H9 (cell line): ENCODE results near the gene TSPAN1. TPM values are rescaled to one million over a fixed set of nuclear protein-coding genes. Genes with fewer than 3 reads are reported as not detected.

Experiments
- DNase-seq: peaks from one replicate; pipeline ENCODE4 v3.0.0-alpha.2; 2017
- H2AFZ ChIP-seq: one replicate; pipeline ENCODE4 v1.6.1; 2013; ENCODE audit warnings: mild to moderate bottlenecking, low read length, control low read depth, moderate library complexity
- H2AK5ac ChIP-seq: 2 replicates; pipeline ENCODE4 v1.6.1; 2013; ENCODE audit warnings: low read length, control low read depth, mixed read lengths; ENCODE audit not compliant: insufficient read length
- H2BK120ac ChIP-seq: one replicate; pipeline ENCODE4 v1.6.1; 2013; ENCODE audit warnings: low read depth, mild to moderate bottlenecking, low read length, control low read depth, inconsistent platforms; ENCODE audit not compliant: poor library complexity, severe bottlenecking
- H2BK12ac ChIP-seq: 2 replicates; pipeline ENCODE4 v1.6.1; 2013; ENCODE audit warnings: low read length, control low read depth, mixed read lengths, low read depth; ENCODE audit not compliant: insufficient read length
- H2BK15ac ChIP-seq: 2 replicates; pipeline ENCODE4 v1.6.1; 2013; ENCODE audit warnings: low read depth, low read length, control low read depth
- H2BK20ac ChIP-seq: one replicate; pipeline ENCODE4 v1.6.1; 2013; ENCODE audit warnings: low read depth, mild to moderate bottlenecking, low read length, control low read depth, inconsistent platforms; ENCODE audit not compliant: poor library complexity, severe bottlenecking
- H2BK5ac ChIP-seq: 2 replicates; pipeline ENCODE4 v1.6.1; 2013; ENCODE audit warnings: low read length, control low read depth, mixed read lengths; ENCODE audit not compliant: insufficient read length
- H3K14ac ChIP-seq: 2 replicates; pipeline ENCODE4 v1.6.1; 2013; ENCODE audit warnings: low read length, control low read depth; ENCODE audit not compliant: insufficient read depth
- H3K18ac ChIP-seq: 2 replicates; pipeline ENCODE4 v1.6.1; 2013; ENCODE audit warnings: low read depth, mild to moderate bottlenecking, mixed read lengths, low read length, control low read depth; ENCODE audit not compliant: insufficient read length
- H3K23ac ChIP-seq: 2 replicates; pipeline ENCODE4 v1.6.1; 2013; ENCODE audit warnings: low read length, control low read depth, mixed read lengths, low read depth; ENCODE audit not compliant: insufficient read length
- H3K23me2 ChIP-seq: 2 replicates; pipeline ENCODE4 v1.6.1; 2013; ENCODE audit warnings: low read depth, mild to moderate bottlenecking, mixed read lengths, low read length, control low read depth; ENCODE audit not compliant: insufficient read length, poor library complexity, severe bottlenecking
- H3K27ac ChIP-seq: 2 replicates; pipeline ENCODE4 v1.5.1; 2013; ENCODE audit warnings: low read length, control low read depth, mixed read lengths, low read depth; ENCODE audit not compliant: insufficient read length
- H3K27me3 ChIP-seq: 2 replicates; pipeline ENCODE4 v1.6.1; 2013; ENCODE audit warnings: low read length, control low read depth, inconsistent platforms; ENCODE audit not compliant: insufficient read depth
- H3K4ac ChIP-seq: 2 replicates; pipeline ENCODE4 v1.6.1; 2013; ENCODE audit warnings: low read depth, mild to moderate bottlenecking, control low read depth, inconsistent platforms, low read length, moderate library complexity
- H3K4me1 ChIP-seq: 2 replicates; pipeline ENCODE4 v1.6.1; 2013; ENCODE audit warnings: low read length, control low read depth, inconsistent platforms; ENCODE audit not compliant: insufficient read depth
- H3K4me2 ChIP-seq: 2 replicates; pipeline ENCODE4 v1.6.1; 2013; ENCODE audit warnings: low read length, control low read depth, mixed read lengths; ENCODE audit not compliant: insufficient read length, insufficient read depth
- H3K56ac ChIP-seq: 2 replicates; pipeline ENCODE4 v1.6.1; 2013; ENCODE audit warnings: low read depth, mild to moderate bottlenecking, mixed read lengths, low read length, control low read depth; ENCODE audit not compliant: insufficient read length
- H3K79me1 ChIP-seq: 2 replicates; pipeline ENCODE4 v1.6.1; 2013; ENCODE audit warnings: low read depth, mild to moderate bottlenecking, moderate library complexity, low read length, control low read depth, inconsistent platforms; ENCODE audit not compliant: insufficient read depth, poor library complexity, severe bottlenecking
- H3K79me2 ChIP-seq: 2 replicates; pipeline ENCODE4 v1.6.1; 2013; ENCODE audit warnings: low read length, control low read depth, inconsistent platforms; ENCODE audit not compliant: insufficient read depth
- H3K9ac ChIP-seq: 2 replicates; pipeline ENCODE4 v1.6.1; 2013; ENCODE audit warnings: low read length, control low read depth, mixed read lengths; ENCODE audit not compliant: insufficient read length; ENCODE audit errors: extremely low read depth
- H3K9me3 ChIP-seq: one replicate; pipeline ENCODE4 v1.6.1; 2013; ENCODE audit warnings: low read depth, low read length, inconsistent platforms; ENCODE audit not compliant: control insufficient read depth
- H3T11ph ChIP-seq: one replicate; pipeline ENCODE4 v1.6.1; 2013; ENCODE audit warnings: mild to moderate bottlenecking, low read length, control low read depth, inconsistent platforms
- H4K20me1 ChIP-seq: one replicate; pipeline ENCODE4 v1.6.1; 2013; ENCODE audit not compliant: control insufficient read depth, insufficient read length, insufficient read depth
- H4K5ac ChIP-seq: 2 replicates; pipeline ENCODE4 v1.6.1; 2013; ENCODE audit warnings: low read depth, mild to moderate bottlenecking, mixed read lengths, low read length, control low read depth; ENCODE audit not compliant: insufficient read length
- H4K8ac ChIP-seq: replicated peaks from 2 replicates; pipeline ENCODE4 v1.6.1; 2013; ENCODE audit warnings: low read length, control low read depth, mixed read lengths, low read depth; ENCODE audit not compliant: insufficient read length
- H4K91ac ChIP-seq: 2 replicates; pipeline ENCODE4 v1.6.1; 2013; ENCODE audit warnings: low read depth, mild to moderate bottlenecking, moderate library complexity, mixed read lengths, low read length, control low read depth; ENCODE audit not compliant: insufficient read length
- H3K27ac Mint-ChIP-seq, 3 experiments: 2 replicates in 2 of 3; 3 replicates in 1 of 3; pipeline ENCODE4 v1.8.0; 2020 to 2021; ENCODE audit warnings: mixed read lengths in 3 of 3, mild to moderate bottlenecking in 1 of 3, moderate library complexity in 1 of 3
- H3K27me3 Mint-ChIP-seq: 2 replicates; pipeline ENCODE4 v1.8.0; 2021; ENCODE audit warnings: low read depth, mild to moderate bottlenecking, moderate library complexity, mixed read lengths
- H3K36me3 Mint-ChIP-seq, 3 experiments: 2 replicates in 2 of 3; 3 replicates in 1 of 3; pipeline ENCODE4 v1.8.0; 2020 to 2021; ENCODE audit warnings: low read depth in 3 of 3, mixed read lengths in 3 of 3; ENCODE audit not compliant: insufficient read depth in 1 of 3
- H3K4me1 Mint-ChIP-seq, 2 experiments: 2 replicates each; pipeline ENCODE4 v1.8.0; 2020; ENCODE audit warnings: mixed read lengths in 2 of 2
- H3K4me3 Mint-ChIP-seq, 2 experiments: 2 replicates in 1 of 2; 3 replicates in 1 of 2; pipeline ENCODE4 v1.8.0; 2020 to 2021; ENCODE audit warnings: mild to moderate bottlenecking in 2 of 2, mixed read lengths in 2 of 2, moderate library complexity in 1 of 2
- H3K9me3 Mint-ChIP-seq, 2 experiments: 2 replicates in 1 of 2; 3 replicates in 1 of 2; pipeline ENCODE4 v1.8.0; 2020; ENCODE audit warnings: mild to moderate bottlenecking in 2 of 2, mixed read lengths in 2 of 2, moderate library complexity in 1 of 2
- CTCF ChIP-seq: fragments of 200-600 bp; sonication (generic); conservative IDR thresholded peaks from 3 replicates; pipeline ENCODE4 v1.8.0; 2021; ENCODE audit warnings: antibody characterized with exemption, mild to moderate bottlenecking
- WGBS: extraction: QIAGEN DNeasy Blood & Tissue Kit; methylation state at CpG from one replicate; pipeline ENCODE4 v1.1.7; 2013; ENCODE audit warnings: missing lambda C conversion rate, low lambda C conversion rate, mixed read lengths; ENCODE audit not compliant: insufficient read length; ENCODE audit errors: extremely low coverage; 5-methylcytosine and 5-hydroxymethylcytosine counted together
- total RNA-seq: library from RNA; stranded (reverse); gene quantifications from 2 replicates; pipeline ENCODE4 v1.2.1, GENCODE V29; 2021

TSPAN1 gene
- total RNA-seq, 1 experiment from 2014 or later: not detected

DNA sequence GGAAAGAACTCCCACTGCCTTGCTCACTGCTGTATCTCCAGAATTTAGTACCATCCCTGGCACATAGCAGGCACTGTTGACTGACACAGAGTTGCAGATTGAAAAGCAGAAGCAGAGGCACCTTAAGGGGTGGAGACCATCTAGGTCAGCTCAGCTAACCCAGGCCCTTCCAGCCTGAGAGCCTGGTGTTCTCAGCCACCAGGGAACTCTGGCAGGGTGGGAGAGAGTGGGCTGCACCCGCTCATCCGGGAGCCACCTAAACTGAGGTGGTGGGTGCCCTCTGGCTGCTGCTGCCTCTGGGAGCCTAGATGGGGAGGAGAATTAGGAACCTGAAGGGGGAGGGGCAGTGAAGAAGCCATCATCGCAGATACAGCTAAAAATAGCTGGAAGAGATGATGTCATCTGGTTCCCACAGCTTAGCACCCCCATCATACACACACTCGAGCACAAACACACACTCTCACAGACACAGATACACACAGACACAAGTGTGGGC is 1.5 kb upstream of the TSPAN1 start:
- Mint-ChIP-seq H3K4me3 (no peak overlapping the region), H3K4me1 (peaks cover 6 to 11% of the 10 kb centered on the region in 2 experiments), H3K27me3 (peaks cover 29% of the 10 kb centered on the region), H3K36me3 (no peaks in the 10 kb centered on the region), H3K9me3 (no peaks in the 10 kb centered on the region; a peak in 1 of 5 replicates), H3K27ac (no peak overlapping the region)
- no peak overlapping the region for H2AFZ ChIP-seq
- no peak overlapping the region for H3K56ac ChIP-seq
- no peak overlapping the region for H2BK120ac ChIP-seq
- no peak overlapping the region for H4K91ac ChIP-seq
- no peak overlapping the region for H2BK5ac ChIP-seq
- H4K8ac ChIP-seq: no peak overlapping the region
- H2BK15ac ChIP-seq: no peak overlapping the region
- H2BK12ac ChIP-seq: no peak overlapping the region
- H3K4ac ChIP-seq: no peak overlapping the region
- no peak for DNase-seq
- no peak overlapping the region for H2AK5ac ChIP-seq
- H3T11ph ChIP-seq: no peak overlapping the region
- H3K27ac ChIP-seq: no peak overlapping the region
- no peak overlapping the region for H4K5ac ChIP-seq
- no peak overlapping the region for H3K4me2 ChIP-seq
- H3K14ac ChIP-seq: no peak overlapping the region; the same call in 1 of the 2 replicates
- H3K18ac ChIP-seq: no peak overlapping the region
- H3K23me2 ChIP-seq: no peaks in the 10 kb centered on the region
- H4K20me1 ChIP-seq: no peaks in the 10 kb centered on the region
- WGBS: no CpG with 5 or more reads among the region's 4 CpGs
- H3K27me3 ChIP-seq: no peaks in the 10 kb centered on the region; the same call in 1 of the 2 replicates
- H3K23ac ChIP-seq: no peak overlapping the region
- peaks cover 12% of the 10 kb centered on the region; the same call in 1 of the 2 replicates for H3K4me1 ChIP-seq
- H3K9ac ChIP-seq: no peak overlapping the region
- H3K79me2 ChIP-seq: no peaks in the 10 kb centered on the region
- H3K79me1 ChIP-seq: no peaks in the 10 kb centered on the region
- no peak for TF ChIP-seq CTCF
- H2BK20ac ChIP-seq: no peak overlapping the region
- no peaks in the 10 kb centered on the region for H3K9me3 ChIP-seq
